Bronchial epithelial cell (primary cell): ENCODE data around the gene IFNLR1. TPM values are rescaled to one million over a fixed set of nuclear protein-coding genes. Genes with fewer than 3 reads are reported as not detected.
A peak's percentile ranks its signal among the peaks of the same experiment; 100 is the strongest.

ENCODE experiments used
- DNase-seq: peaks from one replicate; pipeline ENCODE4 v3.0.0-alpha.2; 2010; ENCODE audit warnings: low read depth
- FAIRE-seq: peaks from 2 replicates; lab custom pipeline; 2011; peaks lifted over from hg19 to GRCh38; lab: Jason Lieb, UNC
- H3K27me3 ChIP-seq: 2 replicates; pipeline ENCODE4 v1.5.1; 2011; ENCODE audit warnings: low read length; ENCODE audit not compliant: control insufficient read depth, insufficient read depth
- H3K36me3 ChIP-seq: 2 replicates; pipeline ENCODE4 v1.5.1; 2011; ENCODE audit warnings: low read length; ENCODE audit not compliant: control insufficient read depth, insufficient read depth
- H3K4me3 ChIP-seq: 2 replicates; pipeline ENCODE4 v1.5.1; 2011; ENCODE audit warnings: mild to moderate bottlenecking, low read depth, low read length, control low read depth
- total RNA-seq: library from RNA; depleted of rRNA; stranded (reverse); fragments of >200 nt; gene quantifications from 2 replicates; pipeline ENCODE4 v1.2.1, GENCODE V29; 2014
- TF ChIP-seq, protein P1 (sequence below): IDR thresholded peaks from 2 replicates; pipeline ENCODE4 v1.5.1; 2011; ENCODE audit warnings: mild to moderate bottlenecking, moderate library complexity, low read length, control low read depth, inconsistent platforms; ENCODE audit not compliant: insufficient read depth, severe bottlenecking

IFNLR1 gene
- total RNA-seq, 1 donor from 2014 or later: 4.5 TPM

DNA sequence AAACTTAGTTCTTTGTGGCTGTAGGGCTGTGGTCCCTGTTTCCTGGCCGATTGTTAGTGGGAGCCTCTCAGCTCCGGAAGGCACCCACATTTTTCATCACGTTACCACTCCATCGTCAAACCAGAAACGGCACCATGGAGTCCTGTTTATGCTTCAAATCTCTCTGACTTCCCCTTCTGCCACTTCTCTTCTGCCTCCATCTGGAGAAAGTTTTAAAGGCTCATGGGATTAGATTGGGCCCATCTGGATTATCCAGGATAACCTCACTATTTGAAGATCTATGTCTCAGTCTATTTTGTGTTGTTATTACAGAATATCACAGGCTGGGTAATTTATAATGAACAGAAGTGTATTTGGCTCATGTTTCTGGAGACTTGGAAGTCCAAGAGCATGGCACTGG is 24.9 kb downstream of the IFNLR1 start:
- FAIRE-seq (no peak), DNase-seq (no peak)
- peaks cover 6% of the 10 kb centered on the region for H3K36me3 ChIP-seq
- H3K4me3 ChIP-seq: no peak overlapping the region
- H3K27me3 ChIP-seq: no peaks in the 10 kb centered on the region
- TF ChIP-seq, protein P1, sequence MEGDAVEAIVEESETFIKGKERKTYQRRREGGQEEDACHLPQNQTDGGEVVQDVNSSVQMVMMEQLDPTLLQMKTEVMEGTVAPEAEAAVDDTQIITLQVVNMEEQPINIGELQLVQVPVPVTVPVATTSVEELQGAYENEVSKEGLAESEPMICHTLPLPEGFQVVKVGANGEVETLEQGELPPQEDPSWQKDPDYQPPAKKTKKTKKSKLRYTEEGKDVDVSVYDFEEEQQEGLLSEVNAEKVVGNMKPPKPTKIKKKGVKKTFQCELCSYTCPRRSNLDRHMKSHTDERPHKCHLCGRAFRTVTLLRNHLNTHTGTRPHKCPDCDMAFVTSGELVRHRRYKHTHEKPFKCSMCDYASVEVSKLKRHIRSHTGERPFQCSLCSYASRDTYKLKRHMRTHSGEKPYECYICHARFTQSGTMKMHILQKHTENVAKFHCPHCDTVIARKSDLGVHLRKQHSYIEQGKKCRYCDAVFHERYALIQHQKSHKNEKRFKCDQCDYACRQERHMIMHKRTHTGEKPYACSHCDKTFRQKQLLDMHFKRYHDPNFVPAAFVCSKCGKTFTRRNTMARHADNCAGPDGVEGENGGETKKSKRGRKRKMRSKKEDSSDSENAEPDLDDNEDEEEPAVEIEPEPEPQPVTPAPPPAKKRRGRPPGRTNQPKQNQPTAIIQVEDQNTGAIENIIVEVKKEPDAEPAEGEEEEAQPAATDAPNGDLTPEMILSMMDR: no peak

DNA sequence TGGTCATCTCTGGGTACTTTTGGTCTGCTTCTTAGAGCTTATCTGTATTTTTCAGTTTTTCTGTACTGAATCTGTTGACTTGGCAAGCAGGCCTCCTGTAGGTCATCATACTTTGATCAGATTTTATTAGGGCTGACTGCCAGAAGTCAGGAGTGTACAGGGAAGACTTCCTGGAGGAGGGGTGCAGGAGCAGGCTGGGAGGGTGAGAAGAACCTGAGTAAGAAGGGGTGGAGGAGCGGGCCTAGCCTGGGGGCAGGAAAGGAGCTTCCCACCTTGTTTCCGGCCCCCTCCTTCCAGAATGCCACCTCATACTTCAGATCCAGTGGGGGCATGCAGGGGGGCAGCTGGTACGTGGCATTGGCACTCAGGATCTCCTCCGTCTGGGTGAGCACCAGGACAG is 25.8 kb downstream of the IFNLR1 start:
- Histone ChIP-seq H3K4me3 (no peak overlapping the region), H3K36me3 (peaks cover 10% of the 10 kb centered on the region), H3K27me3 (no peaks in the 10 kb centered on the region)
- FAIRE-seq (no peak), DNase-seq (peak; percentile 20)
- TF ChIP-seq, protein P1: no peak

DNA sequence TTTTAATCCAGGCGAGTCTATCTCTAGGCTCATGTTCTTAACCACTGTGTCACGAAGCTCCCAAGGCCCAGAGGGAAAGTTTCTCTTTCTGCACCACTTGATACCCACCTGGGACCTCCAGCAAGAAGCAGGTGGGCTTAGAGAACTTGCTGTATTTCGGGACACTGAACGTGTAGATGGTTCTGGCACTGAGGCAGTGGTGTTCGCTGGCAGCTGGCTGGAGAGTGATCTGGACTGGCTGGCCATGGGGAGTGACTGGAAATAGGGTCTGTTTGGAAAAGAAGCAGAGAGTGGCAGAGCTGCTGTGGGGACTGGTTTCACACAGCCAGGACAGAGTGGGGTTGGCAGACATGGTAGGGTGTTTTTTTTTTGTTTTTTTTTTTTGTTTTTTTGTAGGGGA is 27.7 kb downstream of the IFNLR1 start:
- no peak overlapping the region for H3K4me3 ChIP-seq
- TF ChIP-seq, protein P1: no peak
- no peak for FAIRE-seq
- H3K36me3 ChIP-seq: peaks cover 10% of the 10 kb centered on the region
- DNase-seq: no peak
- H3K27me3 ChIP-seq: no peaks in the 10 kb centered on the region

DNA sequence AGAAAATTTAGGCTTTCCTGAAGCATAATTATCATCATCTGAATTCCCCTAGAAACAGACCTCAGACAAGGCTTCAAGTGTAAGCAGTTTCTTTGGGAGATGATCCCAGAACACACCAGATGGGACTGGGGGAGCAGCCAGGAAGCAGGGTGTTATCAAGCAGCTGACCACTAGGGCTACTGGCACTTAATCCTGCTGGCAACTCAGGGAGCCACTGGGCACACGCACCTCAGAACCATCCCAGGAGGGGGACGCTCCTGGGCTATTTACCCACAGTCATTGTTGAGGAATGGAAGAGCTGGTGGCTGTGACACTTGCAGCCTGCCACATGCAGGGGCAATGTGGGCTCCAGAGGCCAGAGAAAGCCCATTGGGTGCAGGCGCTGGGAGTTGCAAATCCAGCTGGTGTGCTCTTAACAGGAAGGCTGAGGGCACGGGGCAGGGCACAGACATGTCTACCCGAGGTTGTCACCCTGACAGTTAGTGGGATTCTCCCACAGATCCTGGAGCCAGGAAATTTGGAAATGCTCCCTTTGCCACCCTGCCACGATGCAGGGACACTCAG is 29.1 kb downstream of the IFNLR1 start:
- no peaks in the 10 kb centered on the region for H3K27me3 ChIP-seq
- no peak for DNase-seq
- no peak for FAIRE-seq
- H3K4me3 ChIP-seq: no peak overlapping the region
- TF ChIP-seq, protein P1: peak; percentile 38
- peaks cover 10% of the 10 kb centered on the region for H3K36me3 ChIP-seq

DNA sequence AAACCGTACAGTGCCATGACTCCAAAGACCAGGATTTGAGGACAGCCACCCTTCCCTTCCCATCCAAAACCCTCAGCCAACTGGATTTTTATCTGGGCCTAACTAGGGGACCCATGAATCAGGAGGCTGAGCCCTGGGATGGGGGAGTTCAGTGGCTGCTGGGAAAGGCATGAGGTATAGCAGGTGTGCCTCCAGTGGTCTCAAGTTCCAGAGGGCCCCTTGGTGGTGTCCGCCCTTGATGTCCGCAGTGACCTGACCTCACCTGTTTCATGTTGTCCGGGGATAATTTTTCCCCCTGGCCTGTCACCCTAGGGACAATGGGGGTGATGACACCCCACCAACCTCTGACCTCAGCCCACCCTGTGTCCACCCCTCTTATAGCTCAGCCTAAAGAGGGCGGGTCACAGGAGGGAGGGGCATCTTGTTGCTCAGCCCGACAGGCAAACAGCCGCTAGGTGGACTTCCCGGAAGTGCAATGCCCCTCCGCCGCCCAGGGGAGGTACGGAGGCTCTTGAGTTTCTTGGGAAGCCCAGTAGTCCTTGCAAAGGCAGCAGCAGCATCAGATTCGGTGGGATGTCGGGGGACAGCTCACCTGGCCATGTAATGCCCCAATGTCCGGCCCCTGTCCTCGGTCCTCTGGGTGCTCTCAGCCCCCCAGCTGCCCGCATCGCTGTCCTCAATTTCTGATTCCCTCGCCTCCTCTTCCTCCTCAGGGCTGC is 30.4 kb downstream of the IFNLR1 start:
- no peak for FAIRE-seq
- no peaks in the 10 kb centered on the region for H3K27me3 ChIP-seq
- peaks cover 10% of the 10 kb centered on the region for H3K36me3 ChIP-seq
- TF ChIP-seq, protein P1: no peak
- no peak overlapping the region for H3K4me3 ChIP-seq
- no peak for DNase-seq
